ENCODE measurements around the gene MON2.

Gene MON2

GRCh38 chr12:62466018-62466593, 520 bp upstream of the MON2 start:
- DNase-seq (ENCODE audit: insufficient read length, low spot score) (no peak), FAIRE-seq (no peak)
- TF ChIP-seq CTCF (IDR thresholded peaks at IDR 0.05; ENCODE audit: insufficient read depth, missing control alignments), result no peak

- TF ChIP-seq CTCF (IDR thresholded peaks at IDR 0.05; ENCODE audit: insufficient read depth, missing control alignments), result no peak
- DNase-seq (ENCODE audit: insufficient read length, low spot score) (no peak), FAIRE-seq (no peak)
These were observed 1.8 kb downstream of the MON2 start for GRCh38 chr12:62468397-62468796.

- FAIRE-seq (no peak), DNase-seq (ENCODE audit: insufficient read length, low spot score) (no peak)
- no peak for TF ChIP-seq CTCF (IDR thresholded peaks at IDR 0.05; ENCODE audit: insufficient read depth, missing control alignments)
These were observed 2.3 kb downstream of the MON2 start for GRCh38 chr12:62468935-62469334.

DNA sequence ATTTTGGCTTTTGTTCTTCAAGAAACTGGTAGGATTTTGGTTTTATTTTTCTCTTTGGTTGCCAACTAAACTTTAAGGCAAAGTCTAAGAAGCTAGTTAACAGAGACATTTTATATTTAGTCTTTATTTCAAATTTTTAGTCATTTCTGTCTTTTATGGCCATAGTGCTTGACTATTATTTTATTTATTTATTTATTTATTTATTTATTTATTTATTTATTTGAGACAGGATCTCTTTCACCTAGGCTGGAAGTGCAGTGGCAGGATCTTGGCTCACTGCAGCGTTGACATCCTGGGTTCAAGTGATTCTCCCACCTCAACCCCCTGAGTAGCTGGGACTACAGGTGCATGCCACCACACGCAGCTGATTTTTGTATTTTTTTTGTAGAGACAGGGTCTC, 3.1 kb downstream of the MON2 start:
- no peak for DNase-seq (ENCODE audit: insufficient read length, low spot score)
- no peak for TF ChIP-seq CTCF (IDR thresholded peaks at IDR 0.05; ENCODE audit: insufficient read depth, missing control alignments)
- FAIRE-seq, result no peak

- no peak for TF ChIP-seq CTCF (IDR thresholded peaks at IDR 0.05; ENCODE audit: insufficient read depth, missing control alignments)
- DNase-seq (ENCODE audit: insufficient read length, low spot score), result no peak
- FAIRE-seq, result no peak
These were observed 5.1 kb downstream of the MON2 start for GRCh38 chr12:62471734-62472133.

DNA sequence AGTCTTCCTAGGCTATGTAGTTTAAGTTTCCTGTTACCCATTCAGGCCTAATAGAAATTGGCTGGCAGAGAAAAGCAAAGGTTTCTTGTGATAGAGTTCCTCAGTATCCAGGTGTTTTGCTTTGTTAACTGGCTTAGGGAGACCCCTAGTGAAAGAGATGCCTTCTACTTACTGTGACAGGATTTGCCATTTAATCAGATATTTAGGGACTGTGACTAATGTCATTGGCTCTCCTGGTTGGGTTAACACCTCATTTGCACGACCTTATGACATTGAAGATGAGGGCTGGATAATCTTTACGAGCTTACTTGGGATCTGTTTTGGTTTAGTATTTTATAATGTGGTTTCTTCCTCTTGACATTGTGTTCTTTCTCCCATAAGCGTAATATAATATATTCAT, 5.8 kb downstream of the MON2 start:
- no peak for TF ChIP-seq CTCF (IDR thresholded peaks at IDR 0.05; ENCODE audit: insufficient read depth, missing control alignments)
- no peak for FAIRE-seq
- no peak for DNase-seq (ENCODE audit: insufficient read length, low spot score)

GRCh38 chr12:62481843-62482540, 15.4 kb downstream of the MON2 start:
- FAIRE-seq, result no peak
- no peak for TF ChIP-seq CTCF (IDR thresholded peaks at IDR 0.05; ENCODE audit: insufficient read depth, missing control alignments)
- no peak for DNase-seq (ENCODE audit: insufficient read length, low spot score)
